PC-9 (cell line): ENCODE results near the gene SGTA. TPM values are rescaled to one million over a fixed set of nuclear protein-coding genes. Genes with fewer than 3 reads are reported as not detected.

Experiments used
- BruUV-seq: library from RNA; stranded (reverse); fragments of 400-500 nt; replicated peaks from 2 replicates; lab custom pipeline; 2021; lab: Mats Ljungman, UMichigan
- CTCF ChIA-PET: fragments of 300-600 bp; sonication (Branson Sonifier 250); formaldehyde crosslinking; loops from one replicate; lab custom pipeline; 2022; ENCODE audit warnings: antibody characterized with exemption; lab: Charles Lee
- POLR2A ChIA-PET: fragments of 300-600 bp; sonication (Branson Sonifier 250); formaldehyde crosslinking; loops from one replicate; lab custom pipeline; 2022; ENCODE audit warnings: antibody characterized with exemption; ENCODE audit not compliant: unreplicated experiment; lab: Charles Lee
- DNase-seq, 2 experiments: peaks; one replicate each; pipeline versions ENCODE4 v3.0.0 to v3.0.0-alpha.2; 2015 to 2022; ENCODE audit warnings: mixed read lengths in 1 of 2
- H2AFZ ChIP-seq: fragments of 200-600 bp; sonication (generic); 2 replicates; pipeline ENCODE4 v1.8.1; 2017; ENCODE audit warnings: antibody characterized with exemption
- H3F3A ChIP-seq: fragments of 200-600 bp; sonication (generic); 2 replicates; pipeline ENCODE4 v1.8.1; 2017; ENCODE audit warnings: antibody characterized with exemption, mild to moderate bottlenecking, low read depth; ENCODE audit not compliant: insufficient read depth
- H3K27ac ChIP-seq: fragments of 200-600 bp; sonication (generic); 2 replicates; pipeline ENCODE4 v1.6.1; 2016; ENCODE audit warnings: mixed run types
- H3K27me3 ChIP-seq: fragments of 200-600 bp; sonication (generic); 2 replicates; pipeline ENCODE4 v1.6.1; 2016; ENCODE audit warnings: low read depth, mixed run types; ENCODE audit not compliant: insufficient read depth
- H3K36me3 ChIP-seq: fragments of 200-600 bp; sonication (generic); 2 replicates; pipeline ENCODE4 v1.6.1; 2016; ENCODE audit warnings: low read depth, mixed run types
- H3K4me1 ChIP-seq: fragments of 200-600 bp; sonication (generic); replicated peaks from 2 replicates; pipeline ENCODE4 v1.6.1; 2016; ENCODE audit warnings: mixed run types; ENCODE audit not compliant: insufficient read depth
- H3K4me2 ChIP-seq: fragments of 200-600 bp; sonication (generic); 2 replicates; pipeline ENCODE4 v1.6.1; 2017; ENCODE audit warnings: mixed run types
- H3K4me3 ChIP-seq: fragments of 200-600 bp; sonication (generic); 2 replicates; pipeline ENCODE4 v1.6.1; 2016; ENCODE audit warnings: mixed run types
- H3K79me2 ChIP-seq: fragments of 200-600 bp; sonication (generic); 2 replicates; pipeline ENCODE4 v1.6.1; 2017; ENCODE audit warnings: low read depth, mixed run types
- H3K9me2 ChIP-seq: fragments of 200-600 bp; sonication (generic); 2 replicates; pipeline ENCODE4 v1.8.1; 2017; ENCODE audit warnings: mild to moderate bottlenecking; ENCODE audit not compliant: insufficient read depth
- H3K9me3 ChIP-seq: fragments of 200-600 bp; sonication (generic); 2 replicates; pipeline ENCODE4 v1.8.1; 2016; ENCODE audit warnings: low read depth; ENCODE audit not compliant: insufficient read depth
- H4K20me1 ChIP-seq: fragments of 200-600 bp; sonication (generic); 2 replicates; pipeline ENCODE4 v1.8.1; 2017; ENCODE audit not compliant: insufficient read depth
- EZH2 ChIP-seq: fragments of 200-600 bp; sonication (generic); IDR thresholded peaks from 2 replicates; pipeline ENCODE4 v1.8.0; 2017; ENCODE audit warnings: antibody characterized with exemption, low read depth
- intact Hi-C: fragments of 100-400 bp; cut with micrococcal nuclease; formaldehyde crosslinking; loops from one replicate; pipeline ENCODE4 v1.10.0; 2022; ENCODE audit not compliant: unreplicated experiment
- total RNA-seq: library from RNA; stranded (reverse); gene quantifications from 2 replicates; pipeline ENCODE4 v1.2.3, GENCODE V29; 2021
- TF ChIP-seq, protein P1 (sequence below): fragments of 200-600 bp; sonication (generic); conservative IDR thresholded peaks from 2 replicates; pipeline ENCODE4 v1.6.1; 2017; ENCODE audit warnings: mixed run types, antibody characterized with exemption, mild to moderate bottlenecking, moderate library complexity

SGTA gene
- total RNA-seq, 1 experiment from 2014 or later = 40.7 TPM

DNA sequence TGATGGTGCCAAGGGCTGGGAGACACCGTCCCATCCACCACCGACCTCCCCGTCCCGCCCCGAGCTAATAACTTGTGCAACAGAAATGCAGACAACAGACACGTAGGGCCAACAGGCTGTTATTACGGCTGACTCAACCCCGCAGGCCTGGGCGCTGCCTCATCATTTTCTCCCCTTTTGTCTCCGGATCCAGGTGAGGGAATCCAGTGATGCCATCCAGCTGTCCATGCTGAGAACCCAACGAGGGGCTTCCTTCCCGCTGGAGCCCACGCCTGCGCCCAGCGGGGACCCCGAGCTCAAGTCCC is 55.5 kb downstream of the SGTA start:
- Histone ChIP-seq H3K4me3 (peak overlapping the region; percentile 35; the same call in 1 of the 2 replicates), H3K27me3 (no peaks in the 10 kb centered on the region), H3K36me3 (no peaks in the 10 kb centered on the region), H3K4me1 (peaks cover 25% of the 10 kb centered on the region; the same call in 1 of the 2 replicates), H3K79me2 (no peaks in the 10 kb centered on the region), H3K4me2 (peak overlapping the region; percentile 68), H3K9me3 (no peaks in the 10 kb centered on the region), H2AFZ (no peak overlapping the region), H4K20me1 (no peaks in the 10 kb centered on the region), H3K9me2 (no peaks in the 10 kb centered on the region), H3K27ac (no peak overlapping the region), H3F3A (peaks cover 8% of the 10 kb centered on the region; the same call in 1 of the 2 replicates)
- ChIA-PET CTCF (no interaction called here), POLR2A (no interaction called here)
- TF ChIP-seq EZH2 = no peak
- TF ChIP-seq, protein P1, sequence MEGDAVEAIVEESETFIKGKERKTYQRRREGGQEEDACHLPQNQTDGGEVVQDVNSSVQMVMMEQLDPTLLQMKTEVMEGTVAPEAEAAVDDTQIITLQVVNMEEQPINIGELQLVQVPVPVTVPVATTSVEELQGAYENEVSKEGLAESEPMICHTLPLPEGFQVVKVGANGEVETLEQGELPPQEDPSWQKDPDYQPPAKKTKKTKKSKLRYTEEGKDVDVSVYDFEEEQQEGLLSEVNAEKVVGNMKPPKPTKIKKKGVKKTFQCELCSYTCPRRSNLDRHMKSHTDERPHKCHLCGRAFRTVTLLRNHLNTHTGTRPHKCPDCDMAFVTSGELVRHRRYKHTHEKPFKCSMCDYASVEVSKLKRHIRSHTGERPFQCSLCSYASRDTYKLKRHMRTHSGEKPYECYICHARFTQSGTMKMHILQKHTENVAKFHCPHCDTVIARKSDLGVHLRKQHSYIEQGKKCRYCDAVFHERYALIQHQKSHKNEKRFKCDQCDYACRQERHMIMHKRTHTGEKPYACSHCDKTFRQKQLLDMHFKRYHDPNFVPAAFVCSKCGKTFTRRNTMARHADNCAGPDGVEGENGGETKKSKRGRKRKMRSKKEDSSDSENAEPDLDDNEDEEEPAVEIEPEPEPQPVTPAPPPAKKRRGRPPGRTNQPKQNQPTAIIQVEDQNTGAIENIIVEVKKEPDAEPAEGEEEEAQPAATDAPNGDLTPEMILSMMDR = no peak
- peak; percentile 19 to 40 for DNase-seq
- intact Hi-C loops = no loop called here
- no TSS peak for BruUV-seq

DNA sequence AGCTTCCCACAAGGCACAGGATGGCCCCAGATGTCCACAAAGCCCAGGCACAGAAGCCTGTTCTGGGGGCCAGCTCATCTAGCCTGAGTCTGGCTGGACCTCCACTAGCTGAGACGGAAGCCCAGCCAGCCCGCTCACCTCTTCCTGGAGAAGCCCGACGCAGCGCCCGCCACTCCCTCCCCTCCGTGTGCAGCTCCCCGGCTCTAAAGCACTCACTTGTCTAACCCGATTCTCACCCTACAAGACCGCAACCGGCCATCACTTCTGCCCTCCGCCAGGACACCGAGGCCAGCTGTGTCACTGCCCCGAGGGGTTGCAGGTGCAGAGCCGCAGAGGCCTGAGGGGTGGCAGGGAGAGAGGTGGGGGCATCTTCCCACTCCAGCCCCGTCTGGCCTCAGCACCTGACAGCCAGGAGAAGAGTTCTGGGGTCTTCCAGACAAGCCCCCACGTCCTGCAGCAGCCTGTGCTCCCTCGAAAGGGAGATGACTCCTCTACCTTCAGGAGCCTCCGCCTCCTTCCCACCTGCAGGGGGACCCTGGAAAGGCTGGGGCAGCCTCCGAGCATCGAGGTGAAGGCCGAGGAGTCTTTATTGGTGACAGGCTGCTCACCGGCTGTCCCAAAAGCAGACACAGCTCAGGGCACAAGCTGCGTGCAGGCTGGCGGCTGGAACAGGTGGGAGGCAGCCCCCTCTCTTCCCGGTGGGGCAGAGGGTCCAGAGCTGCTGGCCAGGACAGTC is 56.0 kb downstream of the SGTA start:
- DNase-seq = peak; percentile 45 to 76
- Histone ChIP-seq H3K27me3 (peaks cover 3% of the 10 kb centered on the region; the same call in 1 of the 2 replicates), H2AFZ (no peak overlapping the region), H3K9me3 (no peaks in the 10 kb centered on the region), H3K4me1 (peaks cover 25% of the 10 kb centered on the region; the same call in 1 of the 2 replicates), H3K79me2 (no peaks in the 10 kb centered on the region), H3K36me3 (no peaks in the 10 kb centered on the region), H3K4me2 (peak overlapping the region; percentile 68), H4K20me1 (no peaks in the 10 kb centered on the region), H3F3A (peaks cover 8% of the 10 kb centered on the region; the same call in 1 of the 2 replicates), H3K9me2 (no peaks in the 10 kb centered on the region), H3K4me3 (peak overlapping the region; percentile 35), H3K27ac (no peak overlapping the region)
- POLR2A ChIA-PET = no interaction called here
- BruUV-seq = no TSS peak
- no peak for TF ChIP-seq EZH2
- TF ChIP-seq, protein P1 = no peak
- intact Hi-C loops = no loop called here
- CTCF ChIA-PET = no interaction called here

DNA sequence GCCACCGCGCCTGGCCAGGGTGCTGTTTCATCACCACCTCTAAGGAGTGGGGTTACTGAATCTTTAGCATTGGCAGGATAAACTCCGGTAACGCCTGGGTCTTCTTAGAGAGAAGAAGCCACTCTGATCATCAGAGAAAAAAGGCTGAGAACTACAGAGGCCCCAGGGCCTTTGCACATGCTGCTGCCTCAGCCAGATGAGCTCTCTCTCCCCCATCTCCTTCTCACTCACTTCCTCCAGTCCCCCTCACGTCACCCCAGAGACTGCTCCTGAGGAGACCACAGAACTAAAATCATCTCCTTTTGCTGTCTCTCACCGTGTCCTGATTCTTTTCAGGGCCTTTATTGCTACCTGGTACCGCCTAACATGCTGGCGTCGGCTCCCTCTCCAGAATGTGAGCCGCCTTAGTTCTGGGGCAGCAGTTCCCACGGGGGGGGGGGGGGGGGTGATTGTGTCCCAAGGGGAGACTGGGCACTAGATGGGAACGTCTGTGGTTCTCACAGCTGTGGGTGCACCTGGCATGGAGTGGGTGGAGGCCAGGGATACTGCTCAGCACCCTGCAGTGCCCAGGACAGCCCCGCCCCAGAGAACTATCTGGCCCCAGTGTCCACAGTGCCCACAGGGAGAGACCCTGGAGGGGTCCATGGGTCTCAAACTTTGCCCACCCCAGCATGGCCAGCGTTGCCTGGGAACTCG is 56.8 kb downstream of the SGTA start:
- BruUV-seq = no TSS peak

More for the DNA sequence above, 56.8 kb downstream of the SGTA start:
- no peaks in the 10 kb centered on the region for H3K9me3 ChIP-seq
- CTCF ChIA-PET = no interaction called here
- no peaks in the 10 kb centered on the region for H3K79me2 ChIP-seq
- POLR2A ChIA-PET = no interaction called here
- peaks cover 8% of the 10 kb centered on the region; the same call in 1 of the 2 replicates for H3F3A ChIP-seq
- peak overlapping the region; percentile 68 for H3K4me2 ChIP-seq
- H3K4me1 ChIP-seq = peaks cover 25% of the 10 kb centered on the region; the same call in 1 of the 2 replicates
- no peaks in the 10 kb centered on the region for H4K20me1 ChIP-seq
- H2AFZ ChIP-seq = no peak overlapping the region
- H3K9me2 ChIP-seq = no peaks in the 10 kb centered on the region
- no peaks in the 10 kb centered on the region for H3K36me3 ChIP-seq
- no peak overlapping the region for H3K27ac ChIP-seq
- H3K4me3 ChIP-seq = 0 out of 2 replicates have a peak overlapping the region, but pooled peaks have one; percentile 35
- intact Hi-C loops = no loop called here
- H3K27me3 ChIP-seq = peaks cover 10% of the 10 kb centered on the region; the same call in 1 of the 2 replicates
- no peak for DNase-seq
- TF ChIP-seq EZH2 = no peak
- TF ChIP-seq, protein P1 = no peak
